Gastrocnemius medialis (tissue), 4 donors: Measurements from ENCODE around the gene NUDC.

Source experiments
- POLR2A ChIP-seq, 2 donors: fragments of 450-650 bp; IDR thresholded peaks; one replicate each; pipeline ENCODE4 v1.6.1; 2017; ENCODE audit warnings: antibody characterized with exemption in 2 of 2, mild to moderate bottlenecking in 2 of 2, moderate library complexity in 2 of 2
- TF ChIP-seq, protein P1 (sequence below), 5 experiments: fragments of 450-650 bp in 3 of 5; fragments of 200-600 bp in 2 of 5; sonication (generic) in 2 of 5; IDR thresholded peaks in 4 of 5; conservative IDR thresholded peaks in 1 of 5; 1 replicate in 4 of 5; 2 replicates in 1 of 5; pipeline ENCODE4 v1.5.1; 2016 to 2019; ENCODE audit warnings: antibody characterized with exemption in 5 of 5, mild to moderate bottlenecking in 3 of 5, moderate library complexity in 3 of 5

DNA sequence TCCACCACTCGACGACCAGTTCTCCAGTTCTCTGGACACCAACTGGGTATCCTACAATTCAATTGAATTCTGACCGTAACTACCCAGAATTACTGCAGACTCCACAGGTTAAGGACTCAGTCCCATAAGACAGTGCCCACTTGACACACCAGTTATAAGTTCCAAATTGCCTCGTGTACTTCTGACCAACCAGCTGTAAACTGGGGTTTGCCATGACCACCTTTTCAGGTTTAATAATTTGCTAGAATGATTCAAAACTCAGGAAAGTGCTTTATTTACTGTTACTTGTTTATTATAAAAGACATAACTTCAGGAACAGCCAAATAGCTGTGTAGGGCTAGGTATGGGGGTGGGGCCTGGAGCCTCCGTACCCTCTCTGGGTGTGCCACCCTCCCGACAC, 15.3 kb downstream of the NUDC start:
- TF ChIP-seq, protein P1, sequence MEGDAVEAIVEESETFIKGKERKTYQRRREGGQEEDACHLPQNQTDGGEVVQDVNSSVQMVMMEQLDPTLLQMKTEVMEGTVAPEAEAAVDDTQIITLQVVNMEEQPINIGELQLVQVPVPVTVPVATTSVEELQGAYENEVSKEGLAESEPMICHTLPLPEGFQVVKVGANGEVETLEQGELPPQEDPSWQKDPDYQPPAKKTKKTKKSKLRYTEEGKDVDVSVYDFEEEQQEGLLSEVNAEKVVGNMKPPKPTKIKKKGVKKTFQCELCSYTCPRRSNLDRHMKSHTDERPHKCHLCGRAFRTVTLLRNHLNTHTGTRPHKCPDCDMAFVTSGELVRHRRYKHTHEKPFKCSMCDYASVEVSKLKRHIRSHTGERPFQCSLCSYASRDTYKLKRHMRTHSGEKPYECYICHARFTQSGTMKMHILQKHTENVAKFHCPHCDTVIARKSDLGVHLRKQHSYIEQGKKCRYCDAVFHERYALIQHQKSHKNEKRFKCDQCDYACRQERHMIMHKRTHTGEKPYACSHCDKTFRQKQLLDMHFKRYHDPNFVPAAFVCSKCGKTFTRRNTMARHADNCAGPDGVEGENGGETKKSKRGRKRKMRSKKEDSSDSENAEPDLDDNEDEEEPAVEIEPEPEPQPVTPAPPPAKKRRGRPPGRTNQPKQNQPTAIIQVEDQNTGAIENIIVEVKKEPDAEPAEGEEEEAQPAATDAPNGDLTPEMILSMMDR (IDR thresholded peaks at IDR 0.05 in 4 of 5, conservative IDR thresholded peaks at IDR 0.05 in 1 of 5), result no peak
- TF ChIP-seq POLR2A (IDR thresholded peaks at IDR 0.05), result no peak
